Dendritic cell treated with granulocyte-macrophage colony-stimulating factor and Interleukin-4, amounts not matched to agents 40 ng/mL and 50 ng/mL, for 4 days (primary cell): ENCODE data around the gene ARHGEF28.

Experiments used
- H3K27ac Mint-ChIP-seq: one replicate; pipeline ENCODE4 v1.8.0; 2022; ENCODE audit warnings: mild to moderate bottlenecking, mixed read lengths
- H3K27me3 Mint-ChIP-seq: one replicate; pipeline ENCODE4 v1.8.0; 2022; ENCODE audit warnings: mild to moderate bottlenecking, mixed read lengths
- H3K36me3 Mint-ChIP-seq: one replicate; pipeline ENCODE4 v1.8.0; 2022; ENCODE audit warnings: low read depth, mixed read lengths
- H3K4me1 Mint-ChIP-seq: one replicate; pipeline ENCODE4 v1.8.0; 2022; ENCODE audit warnings: low read depth, mixed read lengths
- H3K4me3 Mint-ChIP-seq: one replicate; pipeline ENCODE4 v1.8.0; 2022; ENCODE audit warnings: mild to moderate bottlenecking, moderate library complexity, mixed read lengths
- H3K9me3 Mint-ChIP-seq: one replicate; pipeline ENCODE4 v1.8.0; 2022; ENCODE audit warnings: mixed read lengths
- intact Hi-C: fragments of 100-400 bp; cut with micrococcal nuclease; formaldehyde crosslinking; loops from one replicate; pipeline ENCODE4 v1.15.0; 2022

ARHGEF28 gene

GRCh38 chr5:73684691-73685090 lies 58.7 kb downstream of the ARHGEF28 start:
- Mint-ChIP-seq H3K4me1 (no peaks in the 10 kb centered on the region), H3K9me3 (no peaks in the 10 kb centered on the region), H3K27ac (no peak overlapping the region), H3K36me3 (no peaks in the 10 kb centered on the region), H3K27me3 (no peaks in the 10 kb centered on the region), H3K4me3 (no peak overlapping the region)
- intact Hi-C loops = no loop called here

DNA sequence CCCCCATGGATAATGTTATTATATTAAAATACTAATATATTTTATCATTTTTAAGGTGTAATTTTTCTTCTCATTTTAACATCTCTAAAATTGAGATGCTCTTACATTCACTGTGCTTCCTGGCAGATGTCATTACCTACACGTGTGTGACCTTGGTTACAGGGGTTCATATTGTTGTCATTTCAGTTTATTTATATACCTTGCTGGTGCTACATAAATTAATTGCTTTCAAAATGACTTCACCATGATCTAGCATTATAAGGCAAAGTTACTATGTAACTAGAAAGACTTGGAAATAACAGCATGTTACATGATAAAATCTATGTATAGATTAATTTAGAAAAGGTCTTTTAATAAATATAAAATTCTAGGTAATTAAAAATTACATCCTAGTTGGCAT lies 60.9 kb downstream of the ARHGEF28 start:
- Mint-ChIP-seq H3K4me1 (no peaks in the 10 kb centered on the region), H3K27ac (no peak overlapping the region), H3K9me3 (no peaks in the 10 kb centered on the region), H3K4me3 (no peak overlapping the region), H3K27me3 (no peaks in the 10 kb centered on the region), H3K36me3 (no peaks in the 10 kb centered on the region)
- intact Hi-C loops = no loop called here

DNA sequence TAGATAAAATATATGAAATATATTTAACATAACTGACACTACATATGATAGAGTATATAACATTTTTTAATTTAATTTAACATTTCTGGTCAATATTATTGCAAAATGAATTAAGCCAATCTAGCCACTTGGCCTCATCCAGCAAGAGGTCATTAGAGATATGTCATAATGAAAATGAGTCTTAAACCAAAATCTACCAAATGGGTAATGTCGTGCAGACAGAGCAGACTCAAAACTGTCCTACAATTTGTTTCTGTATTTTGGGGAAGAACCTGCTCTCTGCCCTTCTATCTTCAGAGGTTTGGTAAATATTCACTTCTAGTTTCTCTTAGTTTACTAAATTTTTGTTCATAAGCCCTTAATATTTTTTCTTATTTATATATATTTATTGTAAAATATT lies 61.4 kb downstream of the ARHGEF28 start:
- no peaks in the 10 kb centered on the region for H3K27me3 Mint-ChIP-seq
- H3K27ac Mint-ChIP-seq = no peak overlapping the region
- no peaks in the 10 kb centered on the region for H3K9me3 Mint-ChIP-seq
- no peak overlapping the region for H3K4me3 Mint-ChIP-seq
- H3K4me1 Mint-ChIP-seq = no peaks in the 10 kb centered on the region
- no peaks in the 10 kb centered on the region for H3K36me3 Mint-ChIP-seq
- intact Hi-C loops = no loop called here

- no peaks in the 10 kb centered on the region for H3K9me3 Mint-ChIP-seq
- no peaks in the 10 kb centered on the region for H3K27me3 Mint-ChIP-seq
- no peak overlapping the region for H3K4me3 Mint-ChIP-seq
- no peak overlapping the region for H3K27ac Mint-ChIP-seq
- peaks cover 12% of the 10 kb centered on the region for H3K4me1 Mint-ChIP-seq
- intact Hi-C loops = no loop called here
- no peaks in the 10 kb centered on the region for H3K36me3 Mint-ChIP-seq
Observed at GRCh38 chr5:73690015-73690414, 64.0 kb downstream of the ARHGEF28 start.

DNA sequence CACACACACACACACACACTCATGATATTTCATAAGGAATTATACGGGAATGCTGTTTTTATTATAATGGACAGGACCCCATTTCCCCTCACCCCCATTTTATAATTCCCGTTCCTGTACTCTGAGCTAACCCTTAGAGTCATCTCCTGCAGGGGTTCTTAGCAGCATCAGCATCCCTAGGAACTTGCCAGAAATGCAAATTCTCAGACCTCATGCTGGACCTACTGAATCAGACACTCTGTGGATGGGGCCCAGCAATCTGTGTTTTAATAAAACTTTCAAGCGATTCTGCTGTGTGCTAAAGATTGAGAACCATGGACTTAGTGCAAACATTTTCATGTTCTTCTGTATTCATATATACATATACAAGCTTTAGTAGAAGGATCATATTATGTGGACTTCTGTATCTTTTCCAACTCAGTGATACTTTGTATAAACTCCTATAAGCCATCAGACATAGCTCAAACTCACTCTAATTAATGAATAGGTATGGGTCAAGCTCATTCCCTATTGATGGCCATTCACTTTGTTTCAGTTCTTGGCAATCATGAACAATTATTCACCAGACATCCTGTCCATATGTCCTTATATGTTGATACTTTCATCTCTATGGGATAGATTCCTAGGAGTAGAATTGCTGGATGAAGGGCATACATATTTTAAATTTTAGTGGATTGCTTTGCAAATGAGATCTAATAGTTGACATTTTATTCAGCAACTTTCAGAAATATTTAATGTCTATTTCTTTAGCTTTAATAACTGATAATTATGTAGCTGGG lies 65.5 kb downstream of the ARHGEF28 start:
- intact Hi-C loops = no loop called here
- Mint-ChIP-seq H3K27ac (no peak overlapping the region), H3K4me1 (peaks cover 12% of the 10 kb centered on the region), H3K27me3 (no peaks in the 10 kb centered on the region), H3K9me3 (no peaks in the 10 kb centered on the region), H3K36me3 (no peaks in the 10 kb centered on the region), H3K4me3 (no peak overlapping the region)

- Mint-ChIP-seq H3K27ac (no peak overlapping the region), H3K4me1 (peaks cover 12% of the 10 kb centered on the region), H3K4me3 (no peak overlapping the region), H3K9me3 (no peaks in the 10 kb centered on the region), H3K36me3 (no peaks in the 10 kb centered on the region), H3K27me3 (no peaks in the 10 kb centered on the region)
- intact Hi-C loops = no loop called here
Observed at GRCh38 chr5:73692166-73692640, 66.2 kb downstream of the ARHGEF28 start.

DNA sequence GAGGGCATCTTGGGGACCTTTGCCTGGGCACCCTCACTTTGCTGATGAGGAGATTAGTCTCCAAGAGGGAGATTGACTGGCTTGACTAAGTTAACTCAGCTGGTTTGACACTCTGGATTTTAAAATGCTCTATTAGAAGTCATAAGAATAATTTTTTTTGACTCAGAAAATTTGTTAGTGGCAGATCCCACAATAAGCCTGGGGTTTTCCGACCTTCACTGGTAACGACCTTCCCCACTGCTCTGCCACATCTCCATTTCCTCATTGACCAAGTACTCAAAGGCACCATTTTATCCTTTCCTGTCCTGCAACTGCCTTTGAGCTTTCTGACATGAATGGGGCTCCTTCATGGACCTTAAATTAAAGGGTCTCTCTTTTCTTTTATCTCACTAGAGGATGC lies 67.0 kb downstream of the ARHGEF28 start:
- Mint-ChIP-seq H3K27ac (no peak overlapping the region), H3K4me3 (no peak overlapping the region), H3K9me3 (no peaks in the 10 kb centered on the region), H3K27me3 (no peaks in the 10 kb centered on the region), H3K36me3 (no peaks in the 10 kb centered on the region), H3K4me1 (peaks cover 12% of the 10 kb centered on the region)
- intact Hi-C loops = no loop called here

DNA sequence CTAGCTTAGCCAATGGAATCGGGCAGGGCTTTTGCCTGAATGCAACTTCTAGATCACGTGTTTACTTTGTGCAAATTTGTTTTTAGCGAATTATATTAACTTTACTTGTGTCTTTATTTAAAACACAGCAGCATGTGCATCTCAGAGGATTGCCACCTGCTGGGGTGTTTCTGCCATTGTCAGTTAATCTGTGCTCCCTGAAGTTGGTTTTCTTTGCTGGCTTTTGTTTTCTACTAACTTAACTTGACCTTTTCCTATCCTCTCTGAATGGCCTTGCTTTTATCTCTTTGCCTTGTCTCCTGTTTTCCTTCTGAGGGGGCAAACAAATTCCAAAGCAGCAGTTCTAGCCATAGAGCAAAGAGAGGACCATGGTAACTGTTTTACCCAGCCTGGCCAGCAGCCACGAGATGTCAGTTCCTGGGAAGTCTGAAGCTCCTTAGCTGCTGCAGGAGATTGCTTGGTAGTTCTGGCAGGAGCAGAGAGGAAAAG lies 67.6 kb downstream of the ARHGEF28 start:
- no peaks in the 10 kb centered on the region for H3K27me3 Mint-ChIP-seq
- no peak overlapping the region for H3K4me3 Mint-ChIP-seq
- H3K27ac Mint-ChIP-seq = no peak overlapping the region
- H3K36me3 Mint-ChIP-seq = no peaks in the 10 kb centered on the region
- intact Hi-C loops = no loop called here
- H3K9me3 Mint-ChIP-seq = no peaks in the 10 kb centered on the region
- peaks cover 12% of the 10 kb centered on the region for H3K4me1 Mint-ChIP-seq

GRCh38 chr5:73694089-73694488 lies 68.1 kb downstream of the ARHGEF28 start:
- Mint-ChIP-seq H3K4me3 (no peak overlapping the region), H3K27me3 (no peaks in the 10 kb centered on the region), H3K27ac (no peak overlapping the region), H3K9me3 (no peaks in the 10 kb centered on the region), H3K4me1 (peaks cover 12% of the 10 kb centered on the region), H3K36me3 (no peaks in the 10 kb centered on the region)
- intact Hi-C loops = no loop called here

DNA sequence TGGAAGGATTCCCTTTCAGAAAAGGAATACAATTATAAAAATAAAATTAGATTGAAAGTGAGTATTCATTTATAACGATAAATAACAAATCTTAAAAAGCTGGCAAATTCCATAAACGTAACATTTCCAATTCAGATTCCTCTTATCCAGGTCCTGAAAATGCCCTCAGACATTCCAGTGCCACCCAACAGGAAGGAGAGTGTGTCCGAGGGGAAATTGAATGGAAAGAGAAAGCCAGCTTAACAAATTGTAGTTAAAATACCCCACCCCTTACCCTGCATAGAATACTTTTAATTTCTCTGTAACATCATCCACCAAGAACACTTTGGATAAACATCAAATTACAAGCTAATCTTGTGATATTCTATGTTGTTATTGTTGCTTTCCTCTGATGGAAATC lies 72.0 kb downstream of the ARHGEF28 start:
- no peak overlapping the region for H3K27ac Mint-ChIP-seq
- H3K4me1 Mint-ChIP-seq = peaks cover 12% of the 10 kb centered on the region

GRCh38 chr5:73701566-73701965 lies 75.6 kb downstream of the ARHGEF28 start:
- intact Hi-C loops = no loop called here
- no peak overlapping the region for H3K27ac Mint-ChIP-seq
- H3K4me3 Mint-ChIP-seq = no peak overlapping the region
- no peaks in the 10 kb centered on the region for H3K27me3 Mint-ChIP-seq
- no peaks in the 10 kb centered on the region for H3K36me3 Mint-ChIP-seq
- H3K4me1 Mint-ChIP-seq = no peaks in the 10 kb centered on the region
- no peaks in the 10 kb centered on the region for H3K9me3 Mint-ChIP-seq

More for the DNA sequence above, 72.0 kb downstream of the ARHGEF28 start:
- intact Hi-C loops = no loop called here
- Mint-ChIP-seq H3K36me3 (no peaks in the 10 kb centered on the region), H3K4me3 (no peak overlapping the region), H3K27me3 (no peaks in the 10 kb centered on the region), H3K9me3 (no peaks in the 10 kb centered on the region)

DNA sequence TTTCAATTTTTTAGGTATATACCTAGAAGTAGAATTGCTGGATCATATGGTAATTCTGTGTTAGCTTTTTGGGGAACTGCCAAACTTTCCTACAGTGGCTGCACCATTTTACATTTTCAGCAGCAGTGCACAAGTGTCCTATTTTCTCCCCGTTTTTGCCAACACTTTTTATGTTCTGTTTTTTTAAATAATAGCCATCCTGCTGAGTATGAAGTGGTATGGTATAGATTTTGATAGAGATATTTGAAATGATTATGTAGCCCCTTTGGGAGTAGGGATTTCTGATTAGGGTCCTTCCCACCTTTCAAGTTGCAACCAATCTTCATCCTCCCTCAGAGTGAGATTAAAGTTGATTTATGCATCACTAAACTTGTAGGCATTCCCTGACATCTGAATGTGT lies 76.5 kb downstream of the ARHGEF28 start:
- H3K36me3 Mint-ChIP-seq = no peaks in the 10 kb centered on the region
- no peak overlapping the region for H3K4me3 Mint-ChIP-seq
- no peak overlapping the region for H3K27ac Mint-ChIP-seq
- H3K27me3 Mint-ChIP-seq = no peaks in the 10 kb centered on the region
- intact Hi-C loops = no loop called here
- no peaks in the 10 kb centered on the region for H3K4me1 Mint-ChIP-seq
- H3K9me3 Mint-ChIP-seq = no peaks in the 10 kb centered on the region

- Mint-ChIP-seq H3K4me3 (no peak overlapping the region), H3K9me3 (no peaks in the 10 kb centered on the region), H3K27me3 (no peaks in the 10 kb centered on the region), H3K27ac (no peak overlapping the region), H3K36me3 (no peaks in the 10 kb centered on the region), H3K4me1 (no peaks in the 10 kb centered on the region)
- intact Hi-C loops = no loop called here
Observed at GRCh38 chr5:73702951-73703350, 77.0 kb downstream of the ARHGEF28 start.

GRCh38 chr5:73705364-73705763 lies 79.4 kb downstream of the ARHGEF28 start:
- intact Hi-C loops = no loop called here
- no peaks in the 10 kb centered on the region for H3K9me3 Mint-ChIP-seq
- H3K36me3 Mint-ChIP-seq = no peaks in the 10 kb centered on the region
- H3K27ac Mint-ChIP-seq = no peak overlapping the region
- H3K27me3 Mint-ChIP-seq = no peaks in the 10 kb centered on the region
- no peaks in the 10 kb centered on the region for H3K4me1 Mint-ChIP-seq
- H3K4me3 Mint-ChIP-seq = no peak overlapping the region

- Mint-ChIP-seq H3K9me3 (no peaks in the 10 kb centered on the region), H3K4me1 (no peaks in the 10 kb centered on the region)
- intact Hi-C loops = no loop called here
Observed at GRCh38 chr5:73706963-73707362, 81.0 kb downstream of the ARHGEF28 start.

More at GRCh38 chr5:73706963-73707362, 81.0 kb downstream of the ARHGEF28 start:
- H3K36me3 Mint-ChIP-seq = no peaks in the 10 kb centered on the region
- no peak overlapping the region for H3K4me3 Mint-ChIP-seq
- H3K27ac Mint-ChIP-seq = no peak overlapping the region
- H3K27me3 Mint-ChIP-seq = no peaks in the 10 kb centered on the region
